AG09319 (cell line): ENCODE results near the gene PPCDC.

Source experiments
- DNase-seq: peaks from one replicate; pipeline ENCODE4 v3.0.0-alpha.2; 2010; ENCODE audit warnings: low read depth; ENCODE audit errors: extremely low read depth
- TF ChIP-seq, protein P1 (sequence below): IDR thresholded peaks from 2 replicates; pipeline ENCODE4 v1.5.1; 2011; ENCODE audit warnings: low read depth, mild to moderate bottlenecking, inconsistent platforms, low read length, moderate library complexity

Gene PPCDC

DNA sequence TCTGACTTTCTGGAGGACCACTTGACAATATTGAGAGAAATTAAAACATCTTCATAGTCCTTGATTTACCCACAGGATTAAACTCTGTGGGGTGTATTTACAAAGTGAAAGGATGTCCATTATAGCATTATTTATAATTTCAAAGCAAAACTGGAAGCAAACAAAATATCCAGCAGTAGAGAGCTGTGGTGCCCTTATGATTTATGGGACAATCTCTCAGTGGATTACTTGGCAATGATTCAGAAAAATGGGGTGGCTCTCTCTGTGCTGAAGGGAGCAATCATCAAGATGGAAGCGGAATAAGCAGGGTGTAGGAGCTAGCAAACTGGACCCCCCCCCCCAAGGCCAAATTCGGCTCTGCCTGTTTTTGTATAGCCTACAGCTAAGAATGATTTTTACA, 9.0 kb downstream of the PPCDC start:
- DNase-seq: no peak
- TF ChIP-seq, protein P1, sequence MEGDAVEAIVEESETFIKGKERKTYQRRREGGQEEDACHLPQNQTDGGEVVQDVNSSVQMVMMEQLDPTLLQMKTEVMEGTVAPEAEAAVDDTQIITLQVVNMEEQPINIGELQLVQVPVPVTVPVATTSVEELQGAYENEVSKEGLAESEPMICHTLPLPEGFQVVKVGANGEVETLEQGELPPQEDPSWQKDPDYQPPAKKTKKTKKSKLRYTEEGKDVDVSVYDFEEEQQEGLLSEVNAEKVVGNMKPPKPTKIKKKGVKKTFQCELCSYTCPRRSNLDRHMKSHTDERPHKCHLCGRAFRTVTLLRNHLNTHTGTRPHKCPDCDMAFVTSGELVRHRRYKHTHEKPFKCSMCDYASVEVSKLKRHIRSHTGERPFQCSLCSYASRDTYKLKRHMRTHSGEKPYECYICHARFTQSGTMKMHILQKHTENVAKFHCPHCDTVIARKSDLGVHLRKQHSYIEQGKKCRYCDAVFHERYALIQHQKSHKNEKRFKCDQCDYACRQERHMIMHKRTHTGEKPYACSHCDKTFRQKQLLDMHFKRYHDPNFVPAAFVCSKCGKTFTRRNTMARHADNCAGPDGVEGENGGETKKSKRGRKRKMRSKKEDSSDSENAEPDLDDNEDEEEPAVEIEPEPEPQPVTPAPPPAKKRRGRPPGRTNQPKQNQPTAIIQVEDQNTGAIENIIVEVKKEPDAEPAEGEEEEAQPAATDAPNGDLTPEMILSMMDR: no peak

DNA sequence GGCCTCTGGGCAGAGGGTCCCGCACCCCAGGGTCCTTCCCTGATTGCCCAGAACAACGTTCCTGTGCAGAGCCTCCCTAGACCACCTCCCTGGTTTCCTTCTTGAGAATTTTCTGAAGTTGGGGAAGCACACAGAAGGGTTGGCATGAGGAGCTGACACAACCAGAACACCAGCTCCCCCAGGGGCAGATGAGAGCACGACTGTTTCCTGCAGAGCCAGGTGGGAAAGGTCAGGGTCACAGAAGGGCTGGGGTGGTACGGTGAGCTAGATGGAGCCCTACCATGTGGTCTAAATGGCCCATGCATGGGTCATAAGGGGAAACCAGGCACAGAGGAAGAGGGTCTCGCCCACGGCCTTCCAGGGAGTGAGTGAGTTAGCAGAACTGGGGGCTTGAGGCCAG, 10.4 kb downstream of the PPCDC start:
- TF ChIP-seq, protein P1: no peak
- no peak for DNase-seq

DNA sequence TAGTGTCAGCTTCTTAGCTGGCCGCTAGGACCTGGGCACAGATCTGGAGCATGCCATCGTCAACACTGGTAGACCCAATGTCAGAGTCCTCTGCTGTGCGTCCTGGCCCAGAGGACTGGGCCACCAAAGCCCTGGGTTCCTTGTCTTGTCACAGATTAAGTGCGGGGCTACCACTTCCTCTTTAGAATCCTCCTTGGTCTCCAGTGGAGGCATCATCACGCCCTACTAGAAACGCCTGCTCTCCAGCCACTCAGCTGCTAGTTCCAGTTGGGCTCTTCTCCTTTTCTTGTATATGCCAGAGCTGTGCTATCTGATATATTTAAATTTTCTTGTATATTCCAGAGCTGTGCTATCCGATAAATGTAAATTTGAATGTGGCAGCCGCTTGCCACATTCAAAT, 11.2 kb downstream of the PPCDC start:
- no peak for DNase-seq
- TF ChIP-seq, protein P1: no peak

DNA sequence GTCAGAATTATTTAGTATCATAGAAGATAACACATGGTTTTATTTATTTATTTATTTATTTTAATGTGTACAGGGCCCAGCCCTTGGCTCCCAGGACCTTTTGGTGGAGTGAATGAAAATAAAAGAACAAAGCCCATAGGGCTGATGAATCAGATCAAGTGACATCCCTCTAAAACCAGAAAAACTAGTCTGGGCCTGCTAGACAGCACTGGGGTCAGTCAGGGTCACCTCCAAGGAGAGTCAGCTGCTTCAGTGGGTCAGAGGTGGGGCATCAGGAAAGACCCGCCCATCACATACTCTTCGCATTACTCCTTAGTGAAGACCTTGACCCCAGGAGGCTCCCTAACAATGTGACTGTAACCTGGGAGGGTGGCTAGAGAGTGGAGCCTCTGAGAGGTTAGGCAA, 12.8 kb downstream of the PPCDC start:
- DNase-seq: no peak

DNA sequence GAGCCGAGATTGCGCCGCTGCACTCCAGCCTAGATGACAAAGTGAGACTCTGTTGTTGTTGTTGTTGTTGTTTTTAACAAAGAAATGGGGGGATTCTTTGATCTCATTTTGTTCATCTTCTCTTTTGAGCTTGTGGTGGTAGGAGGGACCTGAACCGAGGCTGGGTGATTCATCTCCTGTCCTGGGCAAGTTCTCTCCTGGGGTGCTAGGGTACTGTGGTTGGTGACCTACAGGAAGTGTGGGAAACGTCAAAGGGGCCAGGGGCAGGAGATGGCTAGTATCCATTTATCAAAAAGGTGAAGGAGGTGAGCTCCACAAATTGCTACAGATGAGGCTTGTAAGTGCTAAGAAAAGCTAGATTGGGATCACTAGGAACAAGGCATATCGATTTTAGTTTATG, 14.3 kb downstream of the PPCDC start:
- DNase-seq: no peak
- TF ChIP-seq, protein P1: no peak

More for the DNA sequence above, 12.8 kb downstream of the PPCDC start:
- TF ChIP-seq, protein P1: no peak

DNA sequence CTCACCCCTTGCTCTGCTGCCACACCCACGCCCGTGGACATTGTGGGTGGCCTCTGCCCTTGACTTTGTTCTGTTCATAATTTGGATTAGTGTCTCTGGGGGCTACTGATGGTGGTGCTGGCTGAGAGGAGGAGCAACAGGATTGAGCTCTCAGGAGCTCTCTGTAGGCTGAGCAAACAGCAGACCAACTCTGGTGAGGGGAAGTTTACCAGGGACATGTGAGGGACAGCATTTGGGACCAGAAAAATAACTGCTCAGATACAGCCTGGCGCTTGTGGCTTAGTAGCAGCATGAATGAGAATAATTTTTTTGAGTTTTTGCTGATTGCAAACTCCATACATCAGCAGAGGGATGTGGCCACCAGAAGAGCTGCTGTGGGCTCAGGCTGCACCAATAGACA, 14.8 kb downstream of the PPCDC start:
- DNase-seq: no peak
- TF ChIP-seq, protein P1: no peak

DNA sequence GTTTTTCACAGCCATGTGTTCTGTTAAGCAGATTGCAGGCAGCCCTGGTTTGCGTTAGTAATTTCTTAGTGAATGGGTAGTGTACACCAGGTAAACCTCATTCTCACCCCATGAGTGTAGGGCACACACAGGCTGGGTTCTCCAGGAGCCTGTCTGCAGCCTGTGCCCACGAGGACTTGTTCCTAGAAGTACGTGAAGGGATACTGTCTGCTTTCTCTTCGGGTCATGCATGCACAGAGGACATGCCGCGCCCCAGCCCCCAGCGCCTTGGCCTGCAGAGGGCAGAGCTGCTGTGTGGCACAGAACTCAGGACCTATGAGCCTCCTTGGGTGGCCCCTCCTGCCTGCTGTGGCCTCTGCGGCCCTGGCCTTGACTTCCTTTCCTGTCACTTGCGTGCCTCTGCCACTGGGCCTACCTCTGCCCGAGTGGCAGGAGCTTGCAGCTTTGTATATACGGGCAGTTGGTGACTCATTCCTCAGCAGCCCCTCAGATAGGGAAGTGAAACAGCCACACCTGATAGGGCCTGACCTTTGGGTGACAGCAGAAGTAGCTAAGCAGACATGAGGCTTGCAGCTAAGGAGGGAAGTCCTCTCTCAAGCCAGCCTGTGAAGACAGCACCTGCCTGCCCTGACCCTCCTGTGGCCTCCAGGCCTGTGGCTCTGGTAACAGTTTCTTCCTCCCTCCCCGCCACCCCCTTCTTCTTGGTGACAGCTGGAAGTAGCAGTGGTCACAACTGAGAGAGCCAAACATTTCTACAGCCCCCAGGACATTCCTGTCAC, 19.5 kb downstream of the PPCDC start:
- no peak for DNase-seq
- TF ChIP-seq, protein P1: peak; percentile 43
